Limb (tissue), 2 donors: ENCODE results near the gene RMDN2.
"Not testable (repeated sequence)": the region's sequence is repeated elsewhere in the genome, so short reads cannot be mapped to it uniquely, and the experiment has no call there.

ENCODE experiments used
- DNase-seq, 2 donors: peaks; one replicate each; pipeline ENCODE4 v3.0.0-alpha.2; 2016; ENCODE audit errors: extremely low spot score in 2 of 2

The RMDN2 gene

DNA sequence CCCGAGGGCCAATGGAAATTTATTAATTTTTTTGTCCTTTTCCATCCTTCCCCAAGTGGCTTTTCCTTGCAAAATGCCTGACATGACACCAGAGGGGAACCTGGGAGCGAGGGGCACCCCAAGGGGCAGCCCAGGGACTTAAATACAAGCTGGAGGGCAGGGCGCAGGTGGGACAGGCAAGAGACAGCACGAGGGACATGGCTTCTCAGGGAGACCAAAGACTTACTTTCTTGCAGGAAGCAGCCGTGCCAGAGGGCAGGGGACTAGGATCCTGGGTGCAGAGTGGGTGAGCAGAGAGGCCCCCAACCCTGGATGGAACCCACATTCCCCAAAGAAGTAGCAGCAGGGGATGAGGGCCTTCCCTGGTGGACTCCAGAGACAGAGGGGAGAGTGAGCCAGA is 5.3 kb downstream of the RMDN2 start:
- DNase-seq, result not testable (repeated sequence)

DNA sequence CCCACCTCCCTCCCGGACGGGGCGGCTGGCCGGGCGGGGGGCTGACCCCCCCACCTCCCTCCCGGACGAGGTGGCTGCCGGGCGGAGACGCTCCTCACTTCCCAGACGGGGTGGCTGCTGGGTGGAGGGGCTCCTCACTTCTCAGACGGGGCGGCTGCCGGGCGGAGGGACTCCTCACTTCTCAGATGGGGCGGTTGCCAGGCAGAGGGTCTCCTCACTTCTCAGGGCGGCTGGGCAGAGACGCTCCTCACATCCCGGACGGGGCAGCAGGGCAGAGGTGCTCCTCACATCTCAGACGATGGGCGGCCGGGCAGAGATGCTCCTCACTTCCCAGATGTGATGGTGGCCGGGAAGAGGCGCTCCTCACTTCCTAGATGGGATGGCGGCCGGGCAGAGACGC is 7.8 kb downstream of the RMDN2 start:
- DNase-seq, result not testable (repeated sequence)

DNA sequence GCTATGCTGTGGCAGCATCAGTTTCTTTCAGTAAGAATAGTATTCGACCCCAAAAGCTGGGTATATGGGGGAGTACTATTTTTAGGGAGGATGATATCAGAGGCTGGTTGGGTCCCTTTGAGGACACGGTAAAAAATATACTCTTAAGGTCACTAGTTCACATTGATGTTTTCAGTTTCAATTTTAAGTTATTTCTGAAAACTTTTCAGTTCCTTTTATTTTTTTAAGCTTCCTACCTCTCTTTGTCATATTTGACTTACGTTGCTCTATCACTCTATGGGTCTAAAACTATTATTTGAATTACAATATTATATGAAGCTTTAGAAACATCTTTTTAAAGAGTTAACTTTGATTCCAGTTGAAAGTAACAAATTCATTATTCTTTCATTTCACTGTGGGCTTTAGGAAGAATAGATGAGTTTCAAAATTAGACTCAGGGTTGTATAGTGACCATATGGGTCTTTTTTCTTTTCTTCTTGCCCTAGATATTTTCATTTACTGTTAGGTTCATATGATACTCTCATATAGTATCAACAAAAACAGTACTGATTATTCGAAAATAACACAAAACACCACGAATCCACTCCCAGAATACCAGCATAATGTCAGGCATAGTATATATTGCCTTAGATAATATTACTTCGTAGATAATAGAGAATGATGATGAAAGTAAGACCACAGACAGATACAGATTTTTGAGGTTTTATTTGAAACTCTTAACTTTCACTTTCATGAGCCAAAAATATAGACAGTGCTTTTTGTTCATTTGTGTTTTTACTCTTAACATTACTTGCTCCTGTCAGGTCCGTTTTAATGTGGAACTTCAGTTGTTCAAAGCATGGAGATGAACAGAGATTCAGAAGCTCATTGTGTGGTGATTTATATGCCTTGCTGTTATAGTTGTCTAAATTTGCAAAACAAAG is 9.8 kb downstream of the RMDN2 start:
- no peak for DNase-seq

DNA sequence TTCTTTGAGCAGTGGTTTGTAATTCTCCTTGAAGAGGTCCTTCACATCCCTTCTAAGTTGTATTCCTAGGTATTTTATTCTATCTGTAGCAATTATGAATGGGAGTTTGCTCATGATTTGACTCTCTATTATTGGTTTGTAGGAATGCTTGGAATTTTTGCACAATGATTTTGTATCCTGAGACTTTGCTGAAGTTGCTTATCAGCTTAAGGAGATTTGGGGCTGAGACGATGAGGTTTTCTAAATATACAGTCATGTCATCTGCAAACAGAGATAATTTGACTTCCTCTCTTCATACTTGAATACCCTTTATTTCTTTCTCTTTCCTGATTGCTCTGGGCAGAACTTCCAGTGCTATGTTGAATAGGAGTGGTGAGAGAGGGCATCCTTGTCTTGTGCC is 12.5 kb downstream of the RMDN2 start:
- not testable (repeated sequence) for DNase-seq

DNA sequence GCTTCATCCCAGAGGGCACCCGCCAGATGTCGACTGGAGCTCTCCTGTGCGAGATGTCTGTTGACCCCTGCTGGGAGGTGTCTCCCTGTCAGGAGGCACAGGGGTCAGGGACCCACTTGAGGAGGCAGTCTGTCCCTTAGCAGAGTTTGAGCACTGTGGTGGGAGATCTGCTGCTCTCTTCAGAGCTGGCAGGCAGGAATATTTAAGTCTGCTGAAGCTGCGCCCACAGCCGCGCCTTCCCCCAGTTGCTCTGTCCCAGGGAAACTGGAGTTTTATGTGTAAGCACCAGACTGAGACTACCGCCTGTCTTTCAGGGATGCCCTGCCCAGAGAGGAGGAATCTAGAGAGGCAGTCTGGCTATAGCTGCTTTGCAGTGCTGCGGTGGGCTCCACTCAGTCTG is 16.2 kb downstream of the RMDN2 start:
- not testable (repeated sequence) for DNase-seq

DNA sequence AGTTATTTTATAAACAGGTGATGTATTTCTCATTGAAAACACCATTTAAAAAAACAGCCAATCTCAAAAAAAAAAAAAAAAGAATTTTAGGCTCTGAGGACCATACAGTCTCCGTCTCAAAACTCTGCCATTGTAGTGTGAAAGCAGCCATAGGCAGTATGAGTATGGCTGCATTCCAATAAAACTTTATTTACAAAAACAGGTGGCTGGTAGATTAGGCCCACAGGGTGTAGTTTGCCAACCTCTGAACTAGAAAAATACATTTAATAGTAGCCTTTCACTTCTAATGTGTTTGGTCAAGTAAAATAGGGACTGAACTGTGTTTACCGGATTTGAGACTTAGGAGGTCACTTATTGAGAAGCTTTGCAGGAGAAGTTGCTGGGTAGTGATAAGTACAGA is 19.2 kb downstream of the RMDN2 start:
- DNase-seq, result no peak

DNA sequence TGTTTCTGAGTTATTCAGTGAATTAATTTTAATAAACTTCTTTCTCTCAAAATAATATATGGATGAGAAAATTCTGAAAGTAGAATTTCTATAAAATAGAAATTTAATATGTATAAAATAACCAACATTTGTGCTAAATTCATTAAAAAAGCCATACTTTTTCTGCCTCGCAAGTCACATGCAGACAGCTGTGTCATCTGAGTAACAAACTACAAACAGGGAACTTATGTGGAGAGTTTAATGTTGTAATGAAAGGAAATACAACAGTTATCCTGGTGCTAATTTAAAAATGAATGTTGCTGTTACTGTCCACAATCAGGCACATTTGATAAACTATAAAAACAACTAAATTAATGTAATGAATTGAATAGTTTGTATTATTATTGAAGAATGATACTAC is 22.2 kb downstream of the RMDN2 start:
- DNase-seq, result no peak

DNA sequence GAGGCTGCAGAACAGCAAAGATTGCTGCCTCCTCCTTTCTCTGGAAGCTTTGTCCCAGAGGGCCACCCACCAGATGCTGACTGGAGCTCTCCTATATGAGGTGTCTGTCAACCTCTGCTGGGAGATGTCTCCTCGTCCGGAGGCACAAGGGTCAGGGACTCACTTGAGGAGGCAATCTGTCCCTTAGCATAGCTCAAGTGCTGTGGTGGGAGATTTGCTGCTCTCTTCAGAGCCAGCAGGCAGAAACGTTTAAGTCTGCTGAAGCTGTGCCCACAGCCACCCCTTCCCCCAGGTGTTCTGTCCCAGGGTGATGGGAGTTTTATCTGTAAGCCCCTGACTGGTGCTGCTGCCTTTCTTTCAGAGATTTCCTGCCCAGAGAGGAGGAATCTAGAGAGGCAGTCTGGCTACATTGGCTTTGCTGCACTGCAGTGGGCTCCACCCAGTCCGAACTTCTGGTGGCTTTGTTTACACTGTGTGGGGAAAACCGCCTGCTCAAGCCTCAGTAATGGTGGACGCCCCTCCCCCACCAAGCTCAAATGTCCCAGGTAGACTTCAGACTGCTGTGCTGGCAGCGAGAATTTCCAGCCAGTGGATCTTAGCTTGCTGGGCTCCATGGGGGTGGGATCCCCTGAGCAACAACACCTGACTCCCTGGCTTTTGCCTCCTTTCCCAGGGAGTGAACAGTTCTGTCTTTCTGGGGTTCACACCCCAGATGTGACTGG is 37.1 kb downstream of the RMDN2 start:
- not testable (repeated sequence) for DNase-seq

DNA sequence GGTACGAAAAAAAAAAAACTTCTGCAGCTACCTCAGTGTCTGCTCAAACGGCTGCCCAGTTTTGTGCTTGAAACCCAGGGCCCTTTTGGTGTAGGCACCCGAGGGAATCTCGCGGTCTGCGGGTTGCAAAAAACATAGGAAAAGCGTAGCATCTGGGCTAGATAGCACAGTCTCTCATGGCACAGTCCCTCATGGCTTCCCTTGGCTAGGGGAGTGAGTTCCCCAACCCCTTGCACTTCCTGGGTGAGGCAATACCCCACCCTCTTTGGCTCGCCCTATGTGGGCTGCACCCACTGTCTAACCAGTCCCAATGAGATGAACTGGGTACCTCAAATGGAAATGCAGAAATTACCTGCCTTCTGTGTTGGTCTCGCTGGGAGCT is 37.6 kb downstream of the RMDN2 start:
- DNase-seq, result not testable (repeated sequence)

DNA sequence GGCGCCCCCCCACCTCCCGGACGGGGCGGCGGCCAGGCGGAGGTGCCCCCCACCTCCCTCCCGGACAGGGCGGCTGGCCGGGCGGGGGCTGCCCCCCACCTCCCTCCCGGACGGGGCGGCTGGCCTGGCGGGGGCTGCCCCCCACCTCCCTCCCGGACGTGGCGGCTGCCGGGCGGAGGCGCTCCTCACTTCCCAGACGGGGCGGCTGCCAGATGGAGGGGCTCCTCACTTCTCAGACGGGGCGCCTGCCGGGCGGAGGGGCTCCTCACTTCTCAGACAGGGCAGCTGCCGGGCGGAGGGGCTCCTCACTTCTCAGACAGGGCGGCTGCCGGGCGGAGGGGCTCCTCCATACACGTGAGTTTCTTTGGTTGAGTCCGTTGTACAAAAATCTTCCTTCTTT is 38.8 kb downstream of the RMDN2 start:
- DNase-seq, result not testable (repeated sequence)

DNA sequence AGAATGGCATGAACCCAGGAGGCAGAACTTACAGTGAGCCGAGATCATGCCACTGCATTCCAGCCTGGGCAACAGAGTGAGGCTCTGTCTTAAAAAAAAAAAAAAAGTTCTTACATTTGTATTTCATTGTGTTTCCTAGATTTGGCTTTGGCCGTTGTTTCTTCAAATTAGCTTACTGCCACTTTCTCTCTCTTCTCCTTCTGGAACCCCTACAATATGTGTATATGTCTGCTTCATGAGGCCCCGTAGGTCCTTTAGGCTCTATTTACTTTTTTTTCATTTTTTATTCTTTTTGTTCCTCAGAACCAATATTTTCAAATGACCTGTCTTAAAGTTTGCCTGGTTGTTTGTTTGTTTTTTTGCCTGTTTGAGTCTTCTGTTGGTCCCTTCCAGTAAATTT is 41.2 kb downstream of the RMDN2 start:
- no peak for DNase-seq

DNA sequence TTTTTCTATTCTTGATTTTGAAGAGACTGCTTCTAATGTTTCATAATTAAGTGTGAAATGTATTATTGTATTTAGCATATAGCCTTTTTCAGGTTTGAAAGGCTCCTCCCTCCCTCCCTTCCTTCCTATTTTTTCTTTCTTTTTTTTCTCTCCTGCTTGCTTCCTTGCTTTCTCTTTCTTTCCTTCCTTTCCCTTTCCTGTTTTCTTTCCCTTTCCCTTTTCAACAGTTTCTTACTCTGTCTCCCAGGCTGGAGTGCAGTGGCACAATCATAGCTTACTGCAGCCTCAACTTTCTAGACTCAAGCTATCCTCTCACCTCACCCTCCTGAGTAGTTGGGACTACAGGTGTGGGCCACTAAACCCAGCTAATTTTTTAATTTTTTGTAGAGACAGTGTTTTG is 44.6 kb downstream of the RMDN2 start:
- DNase-seq, result no peak

DNA sequence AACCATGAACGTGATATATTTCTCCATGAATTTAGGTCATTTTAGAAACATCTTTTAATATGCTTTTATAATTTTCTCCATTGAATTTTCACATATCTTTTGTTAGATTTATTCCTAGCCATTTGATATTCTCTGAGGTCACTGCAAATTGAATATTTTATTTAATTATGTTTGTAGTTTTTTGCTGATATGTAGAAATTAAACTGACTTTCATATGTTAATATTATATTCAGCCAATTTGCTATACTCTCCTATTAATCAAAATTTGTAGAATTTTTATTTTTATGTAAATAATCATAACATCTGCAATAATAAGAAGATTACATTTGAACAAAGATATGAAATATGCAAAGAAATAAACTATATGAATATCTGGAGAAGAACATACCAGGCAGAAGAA is 46.9 kb downstream of the RMDN2 start:
- no peak for DNase-seq

DNA sequence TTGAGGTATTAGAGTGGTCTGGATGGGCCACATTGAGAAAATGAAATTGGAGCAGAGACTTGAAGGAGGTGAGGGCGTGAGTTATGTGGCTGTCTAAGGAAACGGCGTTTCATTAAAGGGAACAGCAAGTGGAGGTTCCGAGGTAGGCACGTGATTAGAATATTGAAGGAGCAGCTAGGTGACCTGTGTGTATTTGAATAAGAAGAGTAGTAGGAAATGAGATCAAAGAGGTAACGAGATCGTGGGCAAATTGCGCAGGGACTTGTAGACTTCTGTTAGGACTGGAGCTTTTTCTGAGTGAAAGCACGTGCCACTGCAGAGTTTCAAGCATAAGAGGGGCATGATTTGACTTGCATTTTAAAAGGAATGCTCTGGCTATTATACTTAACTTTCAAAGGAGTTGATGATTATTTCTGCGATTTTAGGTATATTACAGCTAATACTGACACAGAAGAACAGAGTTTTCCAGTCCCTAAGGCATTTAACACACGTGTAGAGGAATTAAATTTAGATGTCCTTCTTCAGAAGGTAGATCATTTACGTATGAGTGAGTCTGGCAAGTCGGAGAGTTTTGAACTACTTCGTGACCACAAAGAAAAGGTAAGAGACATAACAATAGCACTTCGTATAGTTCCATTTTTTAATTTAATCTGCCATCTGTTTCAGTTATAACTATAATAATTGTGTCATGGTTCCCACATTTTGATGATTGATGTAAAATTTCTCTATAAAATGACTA is 48.7 kb downstream of the RMDN2 start:
- DNase-seq, result no peak

DNA sequence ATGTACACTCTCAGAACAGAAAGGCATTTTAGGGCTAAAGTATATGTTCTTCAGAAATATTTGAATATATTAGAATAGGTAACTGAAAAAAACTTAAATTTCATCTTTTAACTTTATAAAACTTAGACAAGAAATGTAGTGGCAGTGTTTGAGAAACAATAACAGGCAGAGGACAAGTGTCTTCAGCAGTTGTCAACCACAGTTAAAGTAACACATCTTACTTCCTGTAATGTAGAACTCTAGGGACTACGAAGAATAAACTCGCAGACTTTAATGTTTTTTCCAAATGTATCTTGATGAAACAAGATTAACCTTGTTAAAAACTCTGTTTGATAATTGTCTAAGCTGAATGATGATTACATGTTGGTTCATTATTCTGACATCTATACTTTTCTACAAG is 50.7 kb downstream of the RMDN2 start:
- no peak for DNase-seq

DNA sequence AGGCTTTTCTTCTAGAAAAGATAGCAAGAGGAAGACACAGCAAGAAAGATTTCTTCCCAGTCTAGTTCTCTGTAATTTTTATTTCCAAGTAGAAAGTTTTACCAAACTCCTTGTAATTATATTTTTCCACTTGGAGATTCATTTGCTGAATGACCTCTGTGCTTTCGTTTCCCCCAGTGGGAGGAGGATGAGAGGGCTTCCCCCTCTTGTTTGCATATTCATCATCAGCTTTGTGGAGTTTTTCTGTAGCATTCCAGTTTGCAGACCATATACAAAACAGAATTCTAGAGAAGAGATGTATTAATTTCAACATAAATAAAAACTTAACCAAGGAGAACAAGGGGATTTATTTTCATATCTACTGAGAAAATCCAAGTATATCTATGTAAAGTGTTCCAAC is 51.3 kb downstream of the RMDN2 start:
- no peak for DNase-seq

DNA sequence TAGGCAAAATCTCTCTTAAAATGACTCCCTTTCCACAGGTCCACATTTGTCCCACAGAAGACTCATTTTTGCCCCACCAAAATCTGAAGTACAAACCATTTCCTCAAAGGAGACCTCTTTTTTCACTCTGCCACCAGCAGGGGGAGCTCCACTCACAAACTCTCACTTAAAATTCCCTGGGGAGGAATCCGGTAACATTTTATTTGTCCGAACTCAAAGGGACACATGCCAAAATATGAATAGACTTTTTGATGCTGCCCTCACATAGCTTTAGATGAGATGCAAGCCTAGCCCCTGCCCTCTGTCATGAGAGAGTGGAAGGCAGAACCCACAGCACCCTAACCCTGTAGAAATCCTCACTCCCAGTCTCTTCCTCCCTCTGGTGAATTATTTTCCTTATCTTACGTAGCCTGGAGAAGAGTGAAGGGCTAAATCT is 57.1 kb downstream of the RMDN2 start:
- peak; percentile 61 to 81 for DNase-seq

DNA sequence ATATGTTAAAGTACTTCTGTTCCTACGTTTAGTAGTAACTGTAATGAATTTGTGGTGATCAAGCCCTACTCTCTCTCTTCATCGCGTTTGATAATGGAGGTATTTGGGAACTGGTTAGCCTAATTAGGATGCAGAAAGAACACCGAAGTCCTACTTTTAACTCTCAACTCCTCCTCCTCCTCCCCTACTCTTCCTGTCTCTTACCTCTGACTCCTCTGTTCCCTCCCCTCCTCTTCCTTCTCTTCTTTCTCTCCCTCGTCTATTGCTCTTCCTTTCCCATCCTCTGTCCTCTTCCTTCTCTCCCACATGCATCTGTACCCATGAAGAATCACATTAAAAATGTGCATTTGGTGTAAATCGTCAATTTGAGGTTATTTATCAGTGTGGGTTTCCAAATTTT is 57.8 kb downstream of the RMDN2 start:
- no peak for DNase-seq

DNA sequence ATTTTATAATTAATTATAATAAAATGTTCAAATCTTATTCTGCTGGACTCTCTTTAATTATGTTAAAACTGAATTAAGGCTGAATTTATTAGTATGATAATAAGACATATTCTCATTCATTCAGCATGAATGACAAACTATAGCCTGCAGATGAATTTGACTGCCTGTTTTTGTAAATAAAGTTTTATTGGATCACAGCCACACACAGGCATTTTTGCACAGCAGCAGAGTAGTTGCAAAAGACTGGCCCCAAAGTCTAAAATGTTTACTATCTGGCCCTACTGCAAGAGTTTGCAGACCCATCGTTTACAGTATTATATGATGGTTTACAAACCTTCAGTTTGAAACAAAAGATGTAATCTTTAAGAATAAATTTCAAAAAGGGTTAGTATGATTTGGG is 58.6 kb downstream of the RMDN2 start:
- no peak for DNase-seq

DNA sequence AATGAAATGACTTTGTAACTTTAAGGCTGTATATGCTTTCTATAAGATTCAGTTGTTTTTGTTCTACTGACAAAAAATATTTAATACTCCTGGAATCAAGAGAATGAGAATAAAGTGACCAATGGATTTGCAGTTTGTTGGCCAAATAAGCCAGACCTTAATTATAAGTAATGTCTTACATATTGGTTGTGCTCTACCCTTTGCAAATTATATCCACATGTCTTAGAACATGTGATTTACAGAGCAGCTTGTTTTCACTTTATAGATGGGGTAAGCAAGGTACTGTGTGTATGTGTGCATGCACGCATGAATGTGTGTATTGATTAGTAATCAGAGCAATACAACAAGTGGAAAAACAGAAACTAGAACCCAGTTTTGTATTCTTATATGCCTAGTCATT is 59.1 kb downstream of the RMDN2 start:
- DNase-seq, result no peak

DNA sequence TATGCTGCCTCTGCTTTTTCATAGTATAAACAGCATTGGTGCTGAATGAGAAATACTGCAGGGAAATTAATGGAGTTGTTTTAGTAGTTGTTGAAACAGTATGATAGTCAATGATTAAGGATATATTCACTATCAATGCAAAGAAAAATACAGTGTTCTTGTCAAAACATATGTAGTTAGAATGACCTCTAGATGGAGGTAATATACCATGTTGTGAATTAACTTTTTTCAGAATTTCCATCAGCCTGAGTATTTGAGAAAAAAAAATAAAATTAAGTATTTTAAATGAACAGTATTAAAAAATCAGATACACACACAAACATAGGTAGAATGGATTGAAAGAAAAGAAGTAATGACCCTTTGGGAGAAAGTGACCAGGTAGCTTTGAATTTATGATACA is 59.5 kb downstream of the RMDN2 start:
- DNase-seq, result peak in 1 of 2 donors; percentile 23

DNA sequence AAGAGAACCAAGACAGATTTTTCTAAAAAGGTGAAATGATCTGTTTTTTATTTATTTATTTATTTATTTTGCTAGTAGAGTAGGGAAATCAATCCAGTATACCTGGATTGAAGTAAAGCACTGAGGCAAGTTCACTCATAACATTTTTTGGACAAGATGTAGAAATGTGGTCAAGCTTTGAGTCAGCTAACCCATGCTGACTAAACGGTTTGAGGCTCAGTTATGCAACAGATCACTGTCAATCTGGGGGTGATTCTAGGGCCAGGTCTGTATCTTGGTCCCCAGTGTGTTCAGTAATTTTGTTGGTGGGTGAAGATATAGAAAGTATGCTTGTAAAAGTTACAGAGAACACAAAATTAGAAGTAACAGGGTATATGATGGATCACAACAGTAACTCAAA is 60.2 kb downstream of the RMDN2 start:
- DNase-seq, result no peak
